ENCODE measurements around the gene OBP2A. TPM values are rescaled to one million over a fixed set of nuclear protein-coding genes. Genes with fewer than 3 reads are reported as not detected.

Gene OBP2A
- total RNA-seq, 1 donor from 2014 or later, result not detected

- no peak overlapping the region for H3K4me3 ChIP-seq
- TF ChIP-seq CTCF (IDR thresholded peaks at IDR 0.05; ENCODE audit: borderline replicate concordance), result no peak
- H3K4me1 ChIP-seq, result no peaks in the 10 kb centered on the region
- H3K36me3 ChIP-seq, result no peaks in the 10 kb centered on the region
- DNase-seq, result no peak
- H3K9me3 ChIP-seq (replicated peaks), result peaks cover 21% of the 10 kb centered on the region
- intact Hi-C loops (cut with micrococcal nuclease), result no loop called here
- H3K27ac ChIP-seq (replicated peaks), result no peak overlapping the region
- peaks cover 37% of the 10 kb centered on the region for H3K27me3 ChIP-seq (ENCODE audit: low read depth)
Measured at GRCh38 chr9:135573124-135573523, 27.2 kb downstream of the OBP2A start.

GRCh38 chr9:135574331-135574730 lies 28.4 kb downstream of the OBP2A start:
- Histone ChIP-seq H3K4me3 (no peak overlapping the region), H3K9me3 (replicated peaks) (peaks cover 13% of the 10 kb centered on the region), H3K4me1 (no peaks in the 10 kb centered on the region), H3K36me3 (no peaks in the 10 kb centered on the region), H3K27ac (replicated peaks) (no peak overlapping the region), H3K27me3 (ENCODE audit: low read depth) (peaks cover 41% of the 10 kb centered on the region)
- intact Hi-C loops (cut with micrococcal nuclease), result no loop called here
- no peak for TF ChIP-seq CTCF (IDR thresholded peaks at IDR 0.05; ENCODE audit: borderline replicate concordance)
- DNase-seq, result no peak

- Histone ChIP-seq H3K4me1 (no peaks in the 10 kb centered on the region), H3K4me3 (no peak overlapping the region), H3K36me3 (no peaks in the 10 kb centered on the region), H3K27me3 (ENCODE audit: low read depth) (peaks cover 47% of the 10 kb centered on the region), H3K27ac (replicated peaks) (no peak overlapping the region), H3K9me3 (replicated peaks) (peaks cover 7% of the 10 kb centered on the region)
- intact Hi-C loops (cut with micrococcal nuclease), result no loop called here
- no peak for TF ChIP-seq CTCF (IDR thresholded peaks at IDR 0.05; ENCODE audit: borderline replicate concordance)
- no peak for DNase-seq
Measured at GRCh38 chr9:135574943-135575342, 29.0 kb downstream of the OBP2A start.

GRCh38 chr9:135575995-135576631 lies 30.2 kb downstream of the OBP2A start:
- peaks cover 4% of the 10 kb centered on the region for H3K9me3 ChIP-seq (replicated peaks)
- peaks cover 58% of the 10 kb centered on the region for H3K27me3 ChIP-seq (ENCODE audit: low read depth)
- no peaks in the 10 kb centered on the region for H3K36me3 ChIP-seq
- DNase-seq, result no peak
- TF ChIP-seq CTCF (IDR thresholded peaks at IDR 0.05; ENCODE audit: borderline replicate concordance), result no peak
- H3K4me1 ChIP-seq, result no peaks in the 10 kb centered on the region
- H3K27ac ChIP-seq (replicated peaks), result no peak overlapping the region
- intact Hi-C loops (cut with micrococcal nuclease), result no loop called here
- no peak overlapping the region for H3K4me3 ChIP-seq

- Histone ChIP-seq H3K27me3 (ENCODE audit: low read depth) (peaks cover 59% of the 10 kb centered on the region), H3K9me3 (replicated peaks) (no peaks in the 10 kb centered on the region), H3K27ac (replicated peaks) (no peak overlapping the region), H3K4me3 (no peak overlapping the region), H3K4me1 (no peaks in the 10 kb centered on the region), H3K36me3 (no peaks in the 10 kb centered on the region)
- no peak for TF ChIP-seq CTCF (IDR thresholded peaks at IDR 0.05; ENCODE audit: borderline replicate concordance)
- no peak for DNase-seq
- intact Hi-C loops (cut with micrococcal nuclease), result no loop called here
Measured at GRCh38 chr9:135577256-135577655, 31.3 kb downstream of the OBP2A start.
